ENCODE data around the gene SLX4IP.

SLX4IP gene

GRCh38 chr20:10524034-10524476 is 89.0 kb downstream of the SLX4IP start:
- DNase-seq: no peak

DNA sequence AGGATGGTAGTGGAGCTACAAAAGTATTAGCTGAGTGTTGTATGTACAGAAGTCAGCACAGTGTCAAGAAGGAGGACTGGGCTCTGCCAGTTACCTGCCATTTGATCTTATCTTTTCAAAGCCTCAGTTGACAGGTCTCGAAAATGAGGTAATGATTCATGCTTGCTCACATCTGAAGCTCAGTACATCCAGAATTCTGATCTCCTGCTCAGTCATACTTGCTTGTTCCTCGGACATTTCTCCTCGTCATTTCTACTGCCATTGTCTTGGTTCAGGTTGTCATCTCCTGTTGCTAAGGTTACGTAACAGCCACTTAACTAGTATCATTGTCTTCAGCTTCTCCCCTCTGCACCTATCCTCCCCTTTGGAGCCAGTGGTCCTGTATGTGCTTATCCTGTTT is 89.5 kb downstream of the SLX4IP start:
- DNase-seq: no peak

DNA sequence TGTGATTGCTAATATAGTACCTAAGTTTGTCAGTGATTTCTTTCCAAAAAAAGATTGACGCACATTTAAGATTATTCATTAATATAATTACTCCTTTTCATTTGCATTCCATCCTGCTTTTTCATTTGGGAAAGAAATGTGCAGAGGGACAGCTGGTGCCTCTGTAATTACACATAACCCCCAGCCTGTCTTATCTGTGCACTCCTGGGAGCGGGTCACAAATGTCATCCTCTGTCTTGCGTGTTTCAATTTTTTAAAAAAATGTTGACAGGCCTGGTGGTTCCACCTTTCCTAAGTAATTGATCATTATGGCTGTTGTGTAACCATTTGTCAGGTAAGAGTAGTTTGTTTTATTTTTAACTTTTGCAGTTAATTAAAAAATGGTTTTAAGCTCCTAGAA is 92.7 kb downstream of the SLX4IP start:
- no peak for DNase-seq

DNA sequence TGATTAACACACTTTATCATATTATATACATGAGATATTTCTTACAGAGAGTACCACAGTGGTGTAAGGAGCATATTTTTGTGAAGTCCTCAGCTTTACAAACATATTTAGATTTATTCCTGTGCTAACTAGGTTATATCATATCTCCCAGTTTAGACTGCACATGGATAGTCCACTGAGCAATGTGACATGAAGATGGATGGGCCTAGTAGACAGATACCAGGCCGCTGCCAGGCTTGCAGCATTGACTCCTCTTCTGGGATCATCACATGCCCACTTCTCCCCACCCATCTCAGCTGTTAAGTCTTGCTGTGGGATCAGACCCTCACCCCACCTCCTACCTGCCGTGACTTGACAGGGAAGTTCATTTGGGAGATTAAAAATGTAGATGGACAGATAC is 95.8 kb downstream of the SLX4IP start:
- DNase-seq: no peak

DNA sequence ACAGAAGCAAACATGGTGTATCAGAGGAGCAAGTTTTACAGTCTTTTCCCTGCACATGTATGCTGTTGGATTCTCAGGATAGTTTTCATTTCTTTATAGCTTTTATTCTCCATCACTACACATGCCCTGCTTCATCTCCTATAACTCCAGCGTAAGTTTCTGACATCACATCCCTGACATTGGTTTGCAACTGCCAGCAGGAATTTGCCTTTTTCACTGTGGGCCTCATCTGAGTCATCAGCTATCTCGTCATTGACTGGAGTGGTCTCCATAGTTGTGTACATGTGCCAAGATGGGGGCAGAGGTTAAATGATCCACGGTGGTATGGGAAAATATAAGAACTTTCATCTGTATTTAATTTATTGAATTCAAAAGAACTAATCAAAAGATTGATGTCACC is 96.7 kb downstream of the SLX4IP start:
- no peak for DNase-seq

DNA sequence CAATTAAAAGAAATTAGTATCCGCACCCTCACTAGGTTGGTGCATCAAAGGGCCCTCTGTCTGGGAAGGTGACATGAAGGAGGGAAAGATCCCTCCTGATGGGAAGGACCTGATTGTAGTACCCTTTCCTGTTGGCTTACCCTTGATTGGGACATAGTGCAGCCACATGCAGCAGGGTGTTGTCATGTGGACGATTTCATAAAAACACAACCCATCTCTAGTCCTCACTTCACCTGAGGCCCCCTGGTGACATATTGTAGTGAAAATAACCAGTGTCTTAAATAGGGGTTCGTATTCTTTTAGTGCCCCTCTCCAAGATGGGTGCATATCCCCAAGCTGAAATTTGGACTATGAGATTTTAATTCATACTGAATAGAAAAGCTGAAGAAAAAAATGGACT is 97.3 kb downstream of the SLX4IP start:
- no peak for DNase-seq

DNA sequence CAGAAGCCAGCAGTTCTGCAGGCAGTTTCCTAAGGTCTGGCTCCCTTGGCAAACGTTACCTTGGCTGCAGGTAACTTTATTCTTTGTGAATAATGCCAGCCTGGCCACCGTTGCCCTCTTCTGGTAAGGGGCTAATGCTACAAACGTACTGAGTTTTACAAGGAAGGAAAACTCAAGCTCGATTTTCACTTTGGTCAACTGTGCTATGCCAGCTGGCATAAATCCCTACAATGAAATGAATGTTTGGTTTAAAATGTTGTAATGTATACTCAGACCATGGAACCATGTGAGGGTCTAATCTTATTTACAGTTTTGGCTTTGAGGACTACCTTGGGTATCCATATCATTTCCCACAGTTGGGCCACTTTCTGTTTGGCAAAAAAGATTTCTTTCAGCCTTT is 101.4 kb downstream of the SLX4IP start:
- peak; percentile 14 for DNase-seq

DNA sequence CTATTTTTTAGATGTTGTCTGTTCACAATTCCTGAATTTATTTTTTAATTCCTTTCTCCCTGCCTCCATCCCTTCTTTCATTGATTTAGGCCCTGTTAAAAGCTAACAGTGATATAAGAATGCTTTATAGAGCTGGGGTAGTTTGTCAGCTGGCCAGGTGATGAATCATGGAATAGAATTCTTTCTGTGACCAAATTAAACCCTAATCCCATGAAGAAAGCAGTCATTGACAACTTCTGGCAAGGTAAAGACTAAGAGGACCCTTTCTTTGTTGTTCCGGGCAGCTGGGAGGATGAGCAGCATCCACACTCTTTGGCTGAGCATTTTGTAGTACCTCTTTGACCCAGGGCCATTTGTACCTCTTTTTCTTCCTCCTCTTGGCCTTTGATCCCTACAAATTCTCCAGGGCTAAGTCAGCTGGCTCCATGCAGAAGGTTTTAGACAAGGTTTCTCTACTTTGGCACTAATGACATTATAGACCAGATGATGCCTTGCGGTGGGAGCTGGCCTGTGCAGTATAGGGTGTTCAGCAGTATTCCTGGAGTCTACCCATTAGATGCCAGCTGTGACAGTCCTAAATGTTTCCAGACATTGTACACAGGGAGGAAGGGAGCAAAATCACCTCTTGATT is 102.9 kb downstream of the SLX4IP start:
- DNase-seq: no peak

DNA sequence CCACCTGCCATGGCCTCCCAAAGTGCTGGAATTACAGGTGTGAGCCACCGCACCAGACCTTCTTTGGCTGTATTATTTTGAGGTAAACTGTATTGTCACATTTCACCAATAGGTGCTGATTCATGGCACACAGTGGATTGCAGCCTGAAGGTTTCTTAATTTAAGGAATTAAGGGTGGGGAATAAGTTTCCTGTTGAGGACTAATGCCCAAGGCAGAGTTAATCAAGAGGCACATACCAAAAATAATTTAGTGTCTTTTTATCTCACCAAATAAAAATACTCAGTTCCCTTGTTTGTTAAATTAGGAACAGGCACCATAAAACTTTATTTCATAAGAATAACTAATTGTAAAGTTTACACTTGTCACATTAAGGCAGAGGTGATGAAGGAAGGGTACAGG is 103.7 kb downstream of the SLX4IP start:
- no peak for DNase-seq

DNA sequence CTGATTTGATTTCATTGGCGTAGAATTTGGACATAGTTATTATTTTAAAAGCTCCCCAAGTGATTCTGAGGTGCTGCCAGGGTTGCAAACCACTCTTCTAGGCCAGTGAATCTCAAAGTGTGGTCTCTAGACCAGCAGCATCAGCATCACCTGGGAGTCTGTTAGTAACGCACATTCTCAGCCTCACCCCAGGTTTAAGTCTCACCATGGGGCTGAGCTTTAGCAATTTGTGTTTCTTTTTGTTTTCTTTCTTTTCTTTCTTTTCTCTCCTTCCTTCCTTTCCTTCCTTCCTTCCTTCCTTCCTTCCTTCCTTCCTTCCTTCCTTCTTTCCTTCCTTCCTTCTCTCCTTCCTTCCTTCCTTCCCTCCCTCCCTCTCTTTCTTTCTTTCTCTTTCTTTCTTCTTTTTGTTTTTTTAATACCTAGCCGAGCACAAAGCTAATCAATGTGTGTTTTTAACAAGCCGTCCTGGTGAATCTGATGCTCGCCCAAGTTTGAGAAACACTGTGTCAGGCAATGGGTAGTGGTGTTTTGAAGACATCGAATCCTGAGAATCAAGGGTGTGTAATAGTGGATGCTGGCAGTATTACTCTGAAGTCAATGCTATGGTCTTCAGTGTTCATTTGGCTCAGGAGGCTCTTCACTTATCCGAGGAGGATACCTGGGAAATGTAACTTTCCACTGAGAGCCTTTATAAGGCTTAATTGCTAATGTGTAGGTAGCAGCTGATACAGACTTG is 104.9 kb downstream of the SLX4IP start:
- DNase-seq: no peak

GRCh38 chr20:10540636-10541493 is 105.8 kb downstream of the SLX4IP start:
- DNase-seq: no peak

DNA sequence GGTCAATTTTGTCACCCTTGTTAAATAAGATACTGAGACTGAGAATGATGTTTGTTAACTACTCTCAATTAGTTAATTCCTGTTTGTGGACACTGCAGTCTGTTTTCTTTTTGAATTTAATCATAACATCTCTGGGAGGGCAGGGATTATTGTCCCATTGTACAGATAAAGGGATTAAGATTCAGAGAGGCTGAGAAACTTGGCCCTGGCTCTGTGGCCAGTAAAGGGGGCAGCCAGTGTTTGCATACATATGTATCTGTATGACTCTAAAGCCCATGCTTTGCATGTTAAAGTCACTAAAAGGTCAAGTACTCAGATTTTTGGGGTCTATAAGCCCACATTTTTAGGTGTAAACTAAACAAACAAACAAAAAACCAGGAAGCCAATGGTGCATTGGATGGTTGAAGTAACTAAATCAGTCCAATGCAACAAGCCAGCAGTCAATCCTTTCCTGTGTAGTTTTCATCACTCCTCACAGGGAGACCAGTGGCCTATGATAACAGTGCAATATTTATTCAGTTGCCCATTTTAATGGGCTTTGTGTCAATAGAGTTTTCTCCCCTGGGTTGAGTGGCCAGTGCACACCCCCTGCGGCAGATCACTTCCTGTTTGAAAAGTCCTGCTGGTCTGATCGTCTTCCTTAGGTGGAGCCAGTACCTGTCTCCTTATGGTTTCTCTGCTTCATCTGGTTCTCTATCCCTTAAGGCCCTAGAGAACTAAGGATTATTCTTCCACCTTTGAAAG is 106.7 kb downstream of the SLX4IP start:
- no peak for DNase-seq

- no peak for DNase-seq
Measured at GRCh38 chr20:10542442-10542841, 107.3 kb downstream of the SLX4IP start.

DNA sequence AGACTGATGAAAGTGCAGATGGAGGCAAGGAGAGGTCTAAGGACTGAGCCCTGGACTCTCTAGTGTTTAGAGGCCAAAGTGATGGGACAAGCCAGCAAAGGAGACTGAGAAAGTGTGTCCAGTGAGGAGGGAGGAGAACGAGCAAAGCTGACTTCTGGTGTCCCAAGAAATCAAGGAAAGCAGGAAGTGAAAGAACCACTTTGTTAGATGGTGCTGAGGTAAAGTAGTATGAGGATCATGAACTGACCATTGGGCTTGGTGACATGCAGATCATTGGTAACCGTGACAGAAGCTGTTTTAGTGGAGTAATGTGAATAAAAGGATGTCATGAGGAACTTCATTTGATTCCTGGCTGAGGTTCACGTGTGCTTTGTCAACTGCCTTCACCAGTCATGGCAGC is 108.4 kb downstream of the SLX4IP start:
- DNase-seq: no peak

GRCh38 chr20:10547276-10548114 is 112.4 kb downstream of the SLX4IP start:
- DNase-seq: no peak

GRCh38 chr20:10549511-10549910 is 114.4 kb downstream of the SLX4IP start:
- no peak for DNase-seq

DNA sequence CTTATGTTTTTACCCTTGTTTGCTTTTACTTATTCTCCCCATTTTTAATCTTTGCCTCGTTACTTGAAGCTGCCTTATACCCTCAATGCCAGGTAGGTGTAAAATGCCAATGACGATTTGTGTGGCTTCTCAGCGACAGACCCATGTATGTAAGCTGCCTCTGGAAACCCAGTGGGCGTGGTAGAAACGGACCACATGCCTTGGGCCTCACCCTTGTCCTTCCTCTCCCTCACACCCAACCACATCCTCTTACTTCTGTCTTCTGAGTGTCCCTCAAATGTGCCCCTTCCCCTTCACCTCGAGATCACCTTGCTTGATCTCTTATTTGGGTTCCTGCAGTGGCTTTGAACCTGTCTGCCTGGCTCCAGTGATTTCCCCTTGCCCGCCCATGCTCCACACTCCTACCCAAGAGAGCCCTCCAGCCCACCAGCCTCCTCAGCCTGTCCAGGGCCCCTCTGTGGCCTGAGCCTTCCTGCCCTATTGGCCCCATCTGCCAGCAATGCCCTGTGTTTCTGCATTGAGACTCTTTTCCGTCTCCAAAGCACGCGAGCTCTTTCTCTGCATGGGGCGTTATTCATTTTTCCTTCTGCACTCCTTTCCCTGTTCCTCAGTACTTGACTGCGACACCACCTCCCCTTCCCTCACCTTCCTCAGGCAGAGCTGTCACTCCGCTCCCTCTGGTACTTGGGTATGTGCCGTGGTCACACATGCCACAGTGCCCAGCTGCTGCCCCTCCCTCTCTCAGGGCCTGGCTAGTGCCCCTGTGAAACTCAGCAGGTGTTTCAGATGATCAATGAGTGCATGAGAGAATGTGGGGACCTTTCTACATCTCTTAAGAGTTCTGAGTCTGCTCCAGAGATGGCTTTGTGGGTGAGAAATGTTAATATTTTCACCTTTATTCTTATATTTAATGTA is 115.4 kb downstream of the SLX4IP start:
- no peak for DNase-seq

DNA sequence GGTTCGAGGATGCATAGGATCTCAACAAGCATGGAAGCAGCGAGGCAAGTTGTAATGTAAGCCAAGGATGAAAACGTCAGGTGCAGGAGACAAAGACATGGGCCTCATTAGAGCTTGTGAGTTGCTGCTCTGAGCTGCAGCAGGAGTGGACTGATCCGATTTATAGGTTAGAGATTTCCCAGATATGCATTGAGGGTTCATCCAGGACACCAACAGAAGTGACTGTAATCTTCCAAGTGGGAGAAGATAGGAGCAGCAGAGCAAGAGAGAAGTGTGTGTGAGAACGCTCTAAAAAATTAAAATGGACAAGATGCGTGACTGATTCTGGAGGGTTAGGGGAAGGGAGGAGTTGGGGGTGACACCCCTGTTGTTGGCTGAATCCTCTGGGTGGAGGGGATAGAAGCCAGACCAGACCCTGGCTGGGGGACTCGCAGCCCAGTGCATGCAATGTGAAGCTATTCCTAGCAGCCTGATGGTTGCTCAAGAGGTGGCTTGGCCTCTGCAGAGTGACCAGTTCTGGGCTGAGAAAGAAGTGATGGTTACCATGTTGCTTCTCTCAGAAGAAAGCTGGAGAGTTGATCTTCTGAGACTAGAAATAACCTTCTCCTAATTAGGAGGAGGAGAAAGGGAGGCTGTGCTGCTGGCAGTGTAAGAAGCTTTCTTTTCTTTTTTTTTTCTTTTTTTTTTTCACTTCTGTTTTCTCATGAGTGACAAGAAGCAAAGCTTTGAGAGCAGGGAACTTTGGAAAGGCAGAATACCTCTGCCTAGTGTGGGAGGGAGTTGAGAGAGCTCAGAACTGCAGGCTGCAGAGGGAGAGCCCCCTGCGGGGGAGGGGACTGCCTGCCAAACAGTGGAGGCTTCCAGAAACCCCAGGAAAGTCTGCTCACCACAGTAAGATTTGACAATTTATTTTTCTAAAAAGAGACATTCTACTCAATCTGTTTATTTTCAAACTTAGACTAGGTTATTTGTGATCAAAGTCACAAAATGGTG is 116.9 kb downstream of the SLX4IP start:
- DNase-seq: no peak

- DNase-seq: peak; percentile 25
Measured at GRCh38 chr20:10553326-10553984, 118.3 kb downstream of the SLX4IP start.
